Naive thymus-derived CD8-positive, alpha-beta T cell (primary cell): ENCODE measurements around the gene IKBKE. TPM values are rescaled to one million over a fixed set of nuclear protein-coding genes. Genes with fewer than 3 reads are reported as not detected.

Source experiments
- ATAC-seq, 2 donors: fragments of 150-1000 bp; cut with Tn5 transposase in 1 of 2; sonication (Bioruptor Pico), chemical (Tn5 transposase) in 1 of 2; 1 replicate in 1 of 2; 2 replicates in 1 of 2; pipeline ENCODE4 v1.10.0; 2021; ENCODE audit warnings: mild to moderate bottlenecking in 2 of 2, moderate library complexity in 2 of 2
- POLR2A ChIA-PET: fragments of 350-600 bp; sonication (Branson Sonifier 250); formaldehyde crosslinking; loops from one replicate; lab custom pipeline; 2021; ENCODE audit warnings: antibody characterized with exemption; lab: Charles Lee
- DNase-seq, 10 donors: peaks; one replicate each; pipeline versions ENCODE4 v3.0.0 to v3.0.0-alpha.2; 2020 to 2022
- H3K27ac Mint-ChIP-seq, 10 donors: one replicate each; pipeline ENCODE4 v1.8.0; 2020 to 2022; ENCODE audit warnings: mild to moderate bottlenecking in 10 of 10, mixed read lengths in 10 of 10, moderate library complexity in 4 of 10, inconsistent platforms in 1 of 10
- H3K27me3 Mint-ChIP-seq, 5 donors: one replicate each; pipeline ENCODE4 v1.8.0; 2021 to 2022; ENCODE audit warnings: mixed read lengths in 5 of 5
- H3K36me3 Mint-ChIP-seq, 3 donors: one replicate each; pipeline ENCODE4 v1.8.0; 2020 to 2022; ENCODE audit warnings: mixed read lengths in 3 of 3, mild to moderate bottlenecking in 2 of 3, inconsistent platforms in 1 of 3
- H3K4me1 Mint-ChIP-seq, 4 donors: one replicate each; pipeline ENCODE4 v1.8.0; 2021 to 2022; ENCODE audit warnings: mixed read lengths in 4 of 4
- H3K4me3 Mint-ChIP-seq, 10 donors: one replicate each; pipeline ENCODE4 v1.8.0; 2020 to 2022; ENCODE audit warnings: mild to moderate bottlenecking in 10 of 10, mixed read lengths in 10 of 10, moderate library complexity in 6 of 10, inconsistent platforms in 1 of 10
- H3K9me3 Mint-ChIP-seq, 9 donors: one replicate each; pipeline ENCODE4 v1.8.0; 2020 to 2022; ENCODE audit warnings: mixed read lengths in 9 of 9, mild to moderate bottlenecking in 3 of 9, inconsistent platforms in 1 of 9, moderate library complexity in 1 of 9
- polyA plus RNA-seq, 3 donors: library from polyadenylated mRNA; unstranded; fragments of 300-500 nt; fragmentation: Illumina TruSeq; gene quantifications; one replicate each; pipeline ENCODE4 v1.2.3, GENCODE V29; 2021
- total RNA-seq, 8 experiments: library from RNA in 2 of 8; stranded (reverse) in 2 of 8; gene quantifications; one replicate each; pipeline ENCODE4 v1.2.3 and lab custom pipeline; 2021 to 2026

The IKBKE gene
- total and polyA plus RNA-seq, 5 experiments from 2014 or later = 40.5 to 87.3 (median 57.0) TPM

GRCh38 chr1:206489980-206490770, 19.9 kb downstream of the IKBKE start:
- no peaks in the 10 kb centered on the region for H3K27me3 Mint-ChIP-seq
- peaks cover 0 to 80% (median 13%) of the 10 kb centered on the region in 3 donors for H3K36me3 Mint-ChIP-seq
- H3K27ac Mint-ChIP-seq = peak overlapping the region in 6 of 10 donors; percentile 25 to 90 (median 62)

GRCh38 chr1:206490771-206491405, 20.6 kb downstream of the IKBKE start:
- Mint-ChIP-seq H3K27me3 (no peaks in the 10 kb centered on the region), H3K27ac (peak overlapping the region in 9 of 10 donors; percentile 10 to 90 (median 63)), H3K4me1 (peaks cover under 1 to 16% (median 11%) of the 10 kb centered on the region in 4 donors), H3K4me3 (no peak overlapping the region), H3K9me3 (no peaks in the 10 kb centered on the region), H3K36me3 (peaks cover 0 to 80% (median 15%) of the 10 kb centered on the region in 3 donors)
- ATAC-seq = no peak
- POLR2A ChIA-PET = interaction anchor here (1.0 to 1.6 kb wide), 3 partner anchors 15 to 93 kb away, joined by 3 to 6 read pairs (median 4); partner anchors contain the start of gene IKBKE
- no peak for DNase-seq

More at GRCh38 chr1:206489980-206490770, 19.9 kb downstream of the IKBKE start:
- peak; percentile 29 to 78 (median 60) for DNase-seq
- POLR2A ChIA-PET = interaction anchor here (1.0 to 1.6 kb wide), 3 partner anchors 16 to 95 kb away, joined by 3 to 6 read pairs (median 4); partner anchors contain the start of gene IKBKE
- peaks cover 0 to 16% (median 8%) of the 10 kb centered on the region in 4 donors for H3K4me1 Mint-ChIP-seq
- no peak overlapping the region for H3K4me3 Mint-ChIP-seq
- ATAC-seq = peak; percentile 76 to 77
- no peaks in the 10 kb centered on the region for H3K9me3 Mint-ChIP-seq

DNA sequence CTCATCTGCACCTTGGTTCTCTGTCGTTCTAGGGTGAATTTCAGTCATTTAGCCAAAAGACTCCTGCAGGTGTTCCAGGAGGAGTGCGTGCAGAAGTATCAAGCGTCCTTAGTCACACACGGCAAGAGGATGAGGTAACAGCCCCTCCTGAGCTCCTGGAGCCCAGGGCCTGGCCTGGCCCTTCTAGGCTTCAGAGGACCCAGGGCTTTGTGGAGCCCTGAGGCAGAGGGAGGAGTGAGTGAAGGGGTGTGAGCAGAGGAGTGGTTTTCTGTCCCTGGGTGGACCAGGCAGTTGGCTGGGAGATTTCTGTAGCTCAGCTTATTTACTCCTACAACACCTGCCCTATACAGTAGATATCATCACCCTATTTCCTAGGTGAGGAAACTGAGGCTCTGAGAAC, 21.3 kb downstream of the IKBKE start:
- H3K4me3 Mint-ChIP-seq = no peak overlapping the region
- peak overlapping the region in 5 of 10 donors; percentile 10 to 80 (median 53) for H3K27ac Mint-ChIP-seq
- peaks cover 7 to 21% (median 16%) of the 10 kb centered on the region in 4 donors for H3K4me1 Mint-ChIP-seq
- ATAC-seq (no peak), DNase-seq (no peak)
- no peaks in the 10 kb centered on the region for H3K9me3 Mint-ChIP-seq
- peaks cover 0 to 85% (median 17%) of the 10 kb centered on the region in 3 donors for H3K36me3 Mint-ChIP-seq
- POLR2A ChIA-PET = interaction anchor here (1.0 to 1.6 kb wide), 2 partner anchors 21 to 92 kb away, joined by 3 to 6 read pairs; partner anchors contain the start of gene IKBKE
- no peaks in the 10 kb centered on the region for H3K27me3 Mint-ChIP-seq

- ATAC-seq = no peak
These were observed 22.3 kb downstream of the IKBKE start for GRCh38 chr1:206492589-206492988.

DNA sequence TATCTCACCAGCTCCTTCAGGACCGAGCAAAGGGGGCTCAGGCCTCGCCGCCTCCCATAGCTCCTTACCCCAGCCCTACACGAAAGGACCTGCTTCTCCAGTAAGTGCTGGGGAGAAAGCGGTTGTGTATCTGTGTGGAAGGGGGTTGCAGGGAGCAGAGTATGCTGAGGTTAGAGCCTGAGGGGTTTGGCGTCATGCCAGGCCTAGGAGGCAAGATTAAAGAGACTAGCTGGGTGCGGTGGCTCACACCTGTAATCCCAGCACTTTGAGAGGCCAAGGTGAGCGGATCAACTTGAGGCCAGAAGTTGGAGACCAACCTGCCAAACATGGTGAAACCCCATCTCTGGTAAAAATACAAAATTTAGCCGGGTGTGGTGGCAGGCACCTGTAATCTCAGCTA, 23.0 kb downstream of the IKBKE start:
- DNase-seq = no peak
- ATAC-seq = no peak
- POLR2A ChIA-PET = interaction anchor here (2.0 kb wide), 1 partner anchor 23 kb away, joined by 5 read pairs; the partner anchor contains the start of gene IKBKE
- Mint-ChIP-seq H3K4me3 (no peak overlapping the region), H3K27ac (peak overlapping the region in 3 of 10 donors; percentile 21 to 67 (median 60)), H3K36me3 (peaks cover 0 to 85% (median 16%) of the 10 kb centered on the region in 3 donors), H3K9me3 (no peaks in the 10 kb centered on the region), H3K4me1 (peaks cover 7 to 27% (median 15%) of the 10 kb centered on the region in 4 donors), H3K27me3 (no peaks in the 10 kb centered on the region)

More at GRCh38 chr1:206492589-206492988, 22.3 kb downstream of the IKBKE start:
- H3K9me3 Mint-ChIP-seq = no peaks in the 10 kb centered on the region
- no peaks in the 10 kb centered on the region for H3K27me3 Mint-ChIP-seq
- DNase-seq = no peak
- H3K27ac Mint-ChIP-seq = peak overlapping the region in 8 of 10 donors; percentile 32 to 69 (median 54)
- H3K4me3 Mint-ChIP-seq = no peak overlapping the region
- H3K36me3 Mint-ChIP-seq = peaks cover 0 to 85% (median 19%) of the 10 kb centered on the region in 3 donors
- H3K4me1 Mint-ChIP-seq = peaks cover 9 to 27% (median 16%) of the 10 kb centered on the region in 4 donors
- POLR2A ChIA-PET = interaction anchor here (2.0 kb wide), 1 partner anchor 23 kb away, joined by 5 read pairs; the partner anchor contains the start of gene IKBKE

GRCh38 chr1:206495011-206495461, 24.8 kb downstream of the IKBKE start:
- POLR2A ChIA-PET = no interaction called here
- DNase-seq (no peak), ATAC-seq (no peak)
- no peaks in the 10 kb centered on the region for H3K27me3 Mint-ChIP-seq
- H3K9me3 Mint-ChIP-seq = no peaks in the 10 kb centered on the region
- H3K27ac Mint-ChIP-seq = peak overlapping the region in 5 of 10 donors; percentile 19 to 80 (median 27)
- H3K36me3 Mint-ChIP-seq = peaks cover 0 to 84% (median 12%) of the 10 kb centered on the region in 3 donors
- no peak overlapping the region for H3K4me3 Mint-ChIP-seq
- H3K4me1 Mint-ChIP-seq = peaks cover 9 to 27% (median 15%) of the 10 kb centered on the region in 4 donors

DNA sequence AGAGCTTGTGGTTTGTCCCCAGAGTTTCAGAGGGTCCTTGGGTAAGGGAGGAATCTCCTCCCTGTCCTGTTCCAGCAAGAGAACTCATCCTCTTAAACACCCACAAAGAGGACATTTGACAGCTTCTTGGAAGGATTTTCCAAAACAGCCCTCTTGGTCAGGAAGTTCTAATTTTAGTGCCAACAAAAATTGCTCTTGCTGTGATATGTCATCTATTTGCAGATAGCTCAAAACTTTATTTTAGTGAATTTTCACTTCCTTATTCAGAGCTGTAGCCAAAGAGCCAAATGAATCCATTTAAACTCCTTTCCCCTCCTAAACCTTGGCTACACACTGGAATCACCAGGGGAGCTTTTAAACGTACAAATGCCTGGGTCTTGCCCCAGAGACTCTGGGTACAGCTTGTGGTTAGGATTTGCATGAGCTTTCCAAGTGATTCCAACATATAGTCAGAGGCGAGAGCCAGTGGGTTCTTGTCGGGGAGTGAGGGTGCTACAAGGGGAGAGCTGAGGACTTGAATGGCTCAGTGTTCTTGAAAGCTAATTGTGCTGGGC, 25.3 kb downstream of the IKBKE start:
- DNase-seq (no peak), ATAC-seq (no peak)
- Mint-ChIP-seq H3K36me3 (peaks cover 0 to 81% (median 12%) of the 10 kb centered on the region in 3 donors), H3K27me3 (no peaks in the 10 kb centered on the region), H3K27ac (peak overlapping the region in 7 of 10 donors; percentile 20 to 80 (median 70)), H3K9me3 (no peaks in the 10 kb centered on the region), H3K4me3 (no peak overlapping the region), H3K4me1 (peaks cover 9 to 26% (median 14%) of the 10 kb centered on the region in 4 donors)
- POLR2A ChIA-PET = interaction anchor here (2.9 kb wide), 1 partner anchor 10 kb away, joined by 9 read pairs; the partner anchor contains the start of gene RASSF5

DNA sequence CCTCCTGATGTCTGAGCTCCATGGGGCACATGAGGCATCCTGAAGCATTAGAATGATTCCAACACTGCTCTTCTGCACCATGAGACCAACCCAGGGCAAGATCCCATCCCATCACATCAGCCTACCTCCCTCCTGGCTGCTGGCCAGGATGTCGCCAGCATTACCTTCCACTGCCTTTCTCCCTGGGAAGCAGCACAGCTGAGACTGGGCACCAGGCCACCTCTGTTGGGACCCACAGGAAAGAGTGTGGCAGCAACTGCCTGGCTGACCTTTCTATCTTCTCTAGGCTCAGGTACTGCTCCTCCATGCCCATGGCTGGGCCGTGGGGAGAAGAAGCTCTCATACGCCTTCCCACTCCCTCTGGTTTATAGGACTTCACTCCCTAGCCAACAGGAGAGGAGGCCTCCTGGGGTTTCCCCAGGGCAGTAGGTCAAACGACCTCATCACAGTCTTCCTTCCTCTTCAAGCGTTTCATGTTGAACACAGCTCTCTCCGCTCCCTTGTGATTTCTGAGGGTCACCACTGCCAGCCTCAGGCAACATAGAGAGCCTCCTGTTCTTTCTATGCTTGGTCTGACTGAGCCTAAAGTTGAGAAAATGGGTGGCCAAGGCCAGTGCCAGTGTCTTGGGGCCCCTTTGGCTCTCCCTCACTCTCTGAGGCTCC, 26.0 kb downstream of the IKBKE start:
- Mint-ChIP-seq H3K36me3 (peaks cover 0 to 74% (median 12%) of the 10 kb centered on the region in 3 donors), H3K27ac (peak overlapping the region; percentile 31 to 89 (median 78)), H3K9me3 (no peaks in the 10 kb centered on the region), H3K4me1 (peaks cover 8 to 24% (median 12%) of the 10 kb centered on the region in 4 donors), H3K27me3 (no peaks in the 10 kb centered on the region), H3K4me3 (no peak overlapping the region)
- POLR2A ChIA-PET = interaction anchor here (0.6 to 2.9 kb wide), 2 partner anchors 10 to 26 kb away, joined by 3 to 9 read pairs; partner anchors contain the start of genes IKBKE and RASSF5
- ATAC-seq (no peak), DNase-seq (no peak)

- H3K27me3 Mint-ChIP-seq = no peaks in the 10 kb centered on the region
- peaks cover 0 to 63% (median 10%) of the 10 kb centered on the region in 3 donors for H3K36me3 Mint-ChIP-seq
- POLR2A ChIA-PET = interaction anchor here (2.9 kb wide), 1 partner anchor 9 kb away, joined by 9 read pairs; the partner anchor contains the start of gene RASSF5
- H3K9me3 Mint-ChIP-seq = no peaks in the 10 kb centered on the region
- ATAC-seq = no peak
- no peak overlapping the region for H3K4me3 Mint-ChIP-seq
- peak overlapping the region in 5 of 10 donors; percentile 1 to 80 (median 52) for H3K27ac Mint-ChIP-seq
- DNase-seq = no peak
- peaks cover 5 to 24% (median 9%) of the 10 kb centered on the region in 4 donors for H3K4me1 Mint-ChIP-seq
These were observed 27.1 kb downstream of the IKBKE start for GRCh38 chr1:206497363-206497762.

DNA sequence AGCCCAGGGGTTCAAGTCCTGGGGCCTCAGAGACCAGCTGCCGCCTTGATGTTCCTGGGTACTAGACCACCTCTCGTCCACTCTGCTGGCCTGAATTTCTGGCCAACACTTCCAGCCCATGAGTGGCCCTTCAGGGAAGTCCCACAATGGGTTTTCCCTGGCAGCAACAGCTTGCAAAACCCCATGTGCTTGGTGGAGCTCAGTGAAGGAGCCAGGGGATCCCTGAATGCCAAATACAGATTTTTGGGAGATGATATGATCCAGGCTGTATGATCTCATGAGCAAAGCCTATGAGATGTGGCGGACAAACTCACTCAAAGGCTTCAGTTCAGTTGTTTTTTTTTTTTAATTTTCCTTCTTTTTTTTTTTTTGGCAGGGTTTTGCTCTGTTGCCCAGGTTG, 27.5 kb downstream of the IKBKE start:
- peak overlapping the region in 6 of 10 donors; percentile 21 to 90 (median 48) for H3K27ac Mint-ChIP-seq

GRCh38 chr1:206498685-206499084, 28.4 kb downstream of the IKBKE start:
- no peak for DNase-seq
- no peak overlapping the region for H3K4me3 Mint-ChIP-seq
- no peaks in the 10 kb centered on the region for H3K9me3 Mint-ChIP-seq
- peak overlapping the region in 7 of 10 donors; percentile 31 to 90 (median 66) for H3K27ac Mint-ChIP-seq
- H3K27me3 Mint-ChIP-seq = no peaks in the 10 kb centered on the region
- POLR2A ChIA-PET = interaction anchor here (1.0 to 2.9 kb wide), 2 partner anchors 7 to 8 kb away, joined by 4 to 9 read pairs; partner anchors contain the start of gene RASSF5
- peaks cover 5 to 29% (median 7%) of the 10 kb centered on the region in 4 donors for H3K4me1 Mint-ChIP-seq
- ATAC-seq = no peak
- peaks cover 0 to 50% (median 7%) of the 10 kb centered on the region in 3 donors for H3K36me3 Mint-ChIP-seq

More for the DNA sequence above, 27.5 kb downstream of the IKBKE start:
- Mint-ChIP-seq H3K36me3 (peaks cover 0 to 59% (median 7%) of the 10 kb centered on the region in 3 donors), H3K27me3 (no peaks in the 10 kb centered on the region), H3K9me3 (no peaks in the 10 kb centered on the region), H3K4me1 (peaks cover 5 to 24% (median 8%) of the 10 kb centered on the region in 4 donors), H3K4me3 (no peak overlapping the region)
- ATAC-seq = no peak
- POLR2A ChIA-PET = interaction anchor here (2.9 kb wide), 1 partner anchor 8 kb away, joined by 9 read pairs; the partner anchor contains the start of gene RASSF5
- no peak for DNase-seq
